Measurements from ENCODE around the gene LRRTM3.

The LRRTM3 gene

GRCh38 chr10:66916030-66916429 lies 9.8 kb upstream of the LRRTM3 start:
- no peak for TF ChIP-seq CTCF (IDR thresholded peaks at IDR 0.05; ENCODE audit: poor library complexity, severe bottlenecking)
- no peak for DNase-seq (ENCODE audit: low spot score)
- no peak for ATAC-seq (ENCODE audit: low read depth)

GRCh38 chr10:66917104-66917503 lies 8.7 kb upstream of the LRRTM3 start:
- H3K9me3 ChIP-seq (ENCODE audit: severe bottlenecking) = no peaks in the 10 kb centered on the region
- no peaks in the 10 kb centered on the region for H3K36me3 ChIP-seq (ENCODE audit: low read depth)
- no peak overlapping the region for H3K4me3 ChIP-seq (ENCODE audit: severe bottlenecking)
- TF ChIP-seq CTCF (IDR thresholded peaks at IDR 0.05; ENCODE audit: poor library complexity, severe bottlenecking) = peak; percentile 11
- H3K27ac ChIP-seq (ENCODE audit: poor library complexity, severe bottlenecking) = no peak overlapping the region
- DNase-seq (ENCODE audit: low spot score) = no peak
- no peaks in the 10 kb centered on the region for H3K27me3 ChIP-seq (ENCODE audit: insufficient read depth, poor library complexity, severe bottlenecking)
- H3K4me1 ChIP-seq (ENCODE audit: insufficient read depth, poor library complexity, severe bottlenecking) = no peaks in the 10 kb centered on the region
- ATAC-seq (ENCODE audit: low read depth) = no peak

More at GRCh38 chr10:66916030-66916429, 9.8 kb upstream of the LRRTM3 start:
- Histone ChIP-seq H3K27me3 (ENCODE audit: insufficient read depth, poor library complexity, severe bottlenecking) (no peaks in the 10 kb centered on the region), H3K4me3 (ENCODE audit: severe bottlenecking) (no peak overlapping the region), H3K36me3 (ENCODE audit: low read depth) (no peaks in the 10 kb centered on the region), H3K4me1 (ENCODE audit: insufficient read depth, poor library complexity, severe bottlenecking) (no peaks in the 10 kb centered on the region), H3K9me3 (ENCODE audit: severe bottlenecking) (no peaks in the 10 kb centered on the region), H3K27ac (ENCODE audit: poor library complexity, severe bottlenecking) (no peak overlapping the region)

GRCh38 chr10:66919248-66919647 lies 6.6 kb upstream of the LRRTM3 start:
- no peaks in the 10 kb centered on the region for H3K4me1 ChIP-seq (ENCODE audit: insufficient read depth, poor library complexity, severe bottlenecking)
- TF ChIP-seq CTCF (IDR thresholded peaks at IDR 0.05; ENCODE audit: poor library complexity, severe bottlenecking) = no peak
- no peak overlapping the region for H3K4me3 ChIP-seq (ENCODE audit: severe bottlenecking)
- ATAC-seq (ENCODE audit: low read depth) (no peak), DNase-seq (ENCODE audit: low spot score) (no peak)
- no peak overlapping the region for H3K27ac ChIP-seq (ENCODE audit: poor library complexity, severe bottlenecking)
- H3K9me3 ChIP-seq (ENCODE audit: severe bottlenecking) = no peaks in the 10 kb centered on the region
- peaks cover 7% of the 10 kb centered on the region for H3K27me3 ChIP-seq (ENCODE audit: insufficient read depth, poor library complexity, severe bottlenecking)
- no peaks in the 10 kb centered on the region for H3K36me3 ChIP-seq (ENCODE audit: low read depth)

GRCh38 chr10:66924674-66925345 lies 1.0 kb upstream of the LRRTM3 start:
- Histone ChIP-seq H3K9me3 (ENCODE audit: severe bottlenecking) (no peaks in the 10 kb centered on the region), H3K27me3 (ENCODE audit: insufficient read depth, poor library complexity, severe bottlenecking) (peaks cover 60% of the 10 kb centered on the region), H3K4me1 (ENCODE audit: insufficient read depth, poor library complexity, severe bottlenecking) (no peaks in the 10 kb centered on the region), H3K4me3 (ENCODE audit: severe bottlenecking) (no peak overlapping the region), H3K27ac (ENCODE audit: poor library complexity, severe bottlenecking) (no peak overlapping the region), H3K36me3 (ENCODE audit: low read depth) (no peaks in the 10 kb centered on the region)
- no peak for ATAC-seq (ENCODE audit: low read depth)
- no peak for TF ChIP-seq CTCF (IDR thresholded peaks at IDR 0.05; ENCODE audit: poor library complexity, severe bottlenecking)
- DNase-seq (ENCODE audit: low spot score) = no peak

GRCh38 chr10:66925373-66925772 lies 463 bp upstream of the LRRTM3 start:
- DNase-seq (ENCODE audit: low spot score) (no peak), ATAC-seq (ENCODE audit: low read depth) (no peak)
- Histone ChIP-seq H3K9me3 (ENCODE audit: severe bottlenecking) (no peaks in the 10 kb centered on the region), H3K27me3 (ENCODE audit: insufficient read depth, poor library complexity, severe bottlenecking) (peaks cover 63% of the 10 kb centered on the region), H3K36me3 (ENCODE audit: low read depth) (no peaks in the 10 kb centered on the region), H3K27ac (ENCODE audit: poor library complexity, severe bottlenecking) (no peak overlapping the region), H3K4me1 (ENCODE audit: insufficient read depth, poor library complexity, severe bottlenecking) (no peaks in the 10 kb centered on the region), H3K4me3 (ENCODE audit: severe bottlenecking) (no peak overlapping the region)
- TF ChIP-seq CTCF (IDR thresholded peaks at IDR 0.05; ENCODE audit: poor library complexity, severe bottlenecking) = no peak
